ENCODE measurements around the gene KLF16. TPM values are rescaled to one million over a fixed set of nuclear protein-coding genes. Genes with fewer than 3 reads are reported as not detected.

Gene KLF16
- total and polyA plus RNA-seq, 2 experiments from 2014 or later = 4.6 to 11.0 TPM

DNA sequence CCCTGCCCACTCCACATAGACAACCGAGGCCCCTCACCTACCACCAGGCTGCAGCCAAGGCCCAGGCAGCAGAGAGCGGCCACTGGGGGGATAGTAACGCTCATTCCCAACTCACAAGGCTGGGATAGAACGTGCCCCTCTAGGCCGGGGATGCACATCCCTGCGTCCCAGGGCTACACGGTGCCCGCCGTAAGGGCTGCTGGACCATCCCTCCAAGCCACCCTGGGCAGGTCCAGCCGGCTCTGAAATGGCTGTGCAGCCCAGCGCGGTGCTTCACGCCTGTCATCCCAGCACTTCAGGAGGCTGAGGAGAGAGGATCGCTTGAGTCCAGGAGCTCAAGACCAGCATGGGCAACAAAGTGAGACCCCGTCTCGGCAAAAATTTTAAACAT lies 18.3 kb downstream of the KLF16 start:
- no peaks in the 10 kb centered on the region for H4K20me1 ChIP-seq (ENCODE audit: insufficient read depth)

DNA sequence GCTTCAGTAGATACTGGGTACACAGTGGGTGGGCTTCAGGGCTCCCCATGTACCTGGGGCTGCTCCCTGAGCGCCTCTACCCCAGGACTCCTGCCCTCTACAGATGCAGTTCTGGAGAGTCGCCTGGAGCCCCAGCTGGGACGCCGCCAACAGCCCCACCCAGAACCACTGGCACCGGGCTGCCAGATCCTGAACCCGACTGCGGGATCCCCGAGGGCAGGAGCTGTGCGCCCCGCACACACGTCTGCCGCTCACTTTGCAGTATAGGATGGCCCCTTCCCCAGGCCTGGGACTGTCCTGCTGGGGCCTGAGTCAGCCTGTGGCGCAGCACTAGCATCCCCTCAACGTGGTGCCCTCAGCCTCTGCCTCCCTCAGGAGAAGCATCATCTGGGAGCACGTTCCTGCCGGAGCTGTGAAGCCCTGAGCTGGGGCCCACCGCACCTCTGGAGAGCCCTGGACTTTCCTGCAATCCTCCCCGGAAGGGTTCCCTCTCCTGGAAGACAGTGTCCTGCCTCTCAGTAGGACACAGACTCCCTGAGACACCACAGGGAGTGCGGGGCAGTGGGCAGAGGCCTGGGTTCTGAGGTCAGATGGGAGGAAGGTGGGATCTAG lies 18.8 kb downstream of the KLF16 start:
- H2AFZ ChIP-seq = no peak overlapping the region
- no peak overlapping the region for H3K9ac ChIP-seq
- no peaks in the 10 kb centered on the region for H3K27me3 ChIP-seq (replicated peaks; ENCODE audit: insufficient read depth)
- no peaks in the 10 kb centered on the region for H3K36me3 ChIP-seq (ENCODE audit: low read depth)
- no peaks in the 10 kb centered on the region for H4K20me1 ChIP-seq (ENCODE audit: insufficient read depth)
- DNase-seq = peak; percentile 36
- in situ Hi-C loops (cut with MboI) = no loop called here
- no peak overlapping the region for H3K4me3 ChIP-seq
- peaks cover 6% of the 10 kb centered on the region; the same call in 1 of the 2 replicates for H3F3A ChIP-seq (ENCODE audit: insufficient read depth)
- TF ChIP-seq EZH2phosphoT487 (IDR thresholded peaks at IDR 0.05; ENCODE audit: insufficient read depth, low read depth) (no peak), EZH2 (IDR thresholded peaks at IDR 0.05; ENCODE audit: insufficient read depth, poor library complexity, severe bottlenecking) (no peak)
- H3K27ac ChIP-seq = no peak overlapping the region
- H3K9me3 ChIP-seq (ENCODE audit: low read depth) = no peaks in the 10 kb centered on the region
- peaks cover 93% of the 10 kb centered on the region for H3K79me2 ChIP-seq (ENCODE audit: insufficient read depth)
- H3K4me2 ChIP-seq (ENCODE audit: unreplicated experiment) = no peak overlapping the region
- H3K4me1 ChIP-seq (ENCODE audit: insufficient read depth) = peaks cover 9% of the 10 kb centered on the region
- WGBS, 2 experiments (ENCODE audit: low coverage in 1 of 2, low lambda C conversion rate in 2 of 2, missing lambda C conversion rate in 2 of 2) = 64 to 66% methylated on average over 16 to 19 of the region's 19 CpGs
- no peaks in the 10 kb centered on the region for H3K9me2 ChIP-seq (ENCODE audit: insufficient read depth)

More for the DNA sequence above, 18.3 kb downstream of the KLF16 start:
- in situ Hi-C loops (cut with MboI) = no loop called here
- Histone ChIP-seq H3K4me1 (ENCODE audit: insufficient read depth) (peaks cover 9% of the 10 kb centered on the region), H3K36me3 (ENCODE audit: low read depth) (no peaks in the 10 kb centered on the region), H3K79me2 (ENCODE audit: insufficient read depth) (peaks cover 88% of the 10 kb centered on the region), H3K27ac (no peak overlapping the region), H3F3A (ENCODE audit: insufficient read depth) (peaks cover 11% of the 10 kb centered on the region; the same call in 1 of the 2 replicates), H3K4me3 (no peak overlapping the region), H2AFZ (no peak overlapping the region), H3K4me2 (ENCODE audit: unreplicated experiment) (no peak overlapping the region), H3K27me3 (replicated peaks; ENCODE audit: insufficient read depth) (no peaks in the 10 kb centered on the region), H3K9me3 (ENCODE audit: low read depth) (no peaks in the 10 kb centered on the region), H3K9me2 (ENCODE audit: insufficient read depth) (no peaks in the 10 kb centered on the region), H3K9ac (no peak overlapping the region)
- WGBS, 2 experiments (ENCODE audit: low coverage in 1 of 2, low lambda C conversion rate in 2 of 2, missing lambda C conversion rate in 2 of 2) = 76 to 79% methylated on average over 15 to 16 of the region's 16 CpGs
- no peak for DNase-seq
- TF ChIP-seq EZH2 (IDR thresholded peaks at IDR 0.05; ENCODE audit: insufficient read depth, poor library complexity, severe bottlenecking) (no peak), EZH2phosphoT487 (IDR thresholded peaks at IDR 0.05; ENCODE audit: insufficient read depth, low read depth) (no peak)

DNA sequence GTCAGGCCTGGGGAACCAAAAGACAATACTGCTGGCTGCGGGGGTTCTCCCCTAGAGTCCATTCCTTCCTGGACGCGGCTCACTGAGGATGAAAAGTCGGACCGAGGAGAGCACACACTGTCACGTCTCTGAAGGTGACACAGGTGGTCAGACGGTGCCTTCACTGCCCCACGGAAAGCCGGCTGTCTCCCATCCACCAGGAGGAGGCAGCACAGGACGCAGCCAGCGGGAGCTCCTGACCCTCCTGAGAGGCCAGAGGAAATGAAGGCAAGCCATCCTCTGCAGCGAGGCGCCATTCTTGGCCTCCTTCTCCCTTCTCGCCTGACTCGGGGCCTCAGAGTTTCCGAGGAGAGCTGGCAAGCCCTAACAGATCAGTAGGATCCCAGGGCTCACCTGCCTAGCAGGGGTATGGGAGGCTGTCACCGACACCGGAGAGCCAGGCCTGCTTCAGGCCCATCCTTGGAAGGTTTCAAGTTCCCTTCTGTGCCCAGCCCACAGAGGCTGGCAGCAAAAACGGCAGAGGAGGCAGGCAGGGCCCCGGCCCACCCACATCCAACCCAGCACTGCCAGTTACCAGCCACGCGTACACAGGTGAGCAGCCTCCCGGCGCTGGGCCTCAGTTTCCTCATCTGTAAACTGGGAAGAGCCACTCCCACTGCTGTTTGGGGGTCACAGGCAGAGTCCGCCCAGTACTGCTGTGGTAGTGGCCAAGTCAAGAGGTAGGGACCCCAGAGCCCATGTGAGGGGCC lies 19.6 kb downstream of the KLF16 start:
- TF ChIP-seq EZH2phosphoT487 (IDR thresholded peaks at IDR 0.05; ENCODE audit: insufficient read depth, low read depth) = no peak
- TF ChIP-seq EZH2 (IDR thresholded peaks at IDR 0.05; ENCODE audit: insufficient read depth, poor library complexity, severe bottlenecking) = no peak
- no peak overlapping the region for H3K4me3 ChIP-seq
- H3K9ac ChIP-seq = no peak overlapping the region
- H4K20me1 ChIP-seq (ENCODE audit: insufficient read depth) = no peaks in the 10 kb centered on the region
- no peaks in the 10 kb centered on the region for H3F3A ChIP-seq (ENCODE audit: insufficient read depth)
- in situ Hi-C loops (cut with MboI) = no loop called here
- DNase-seq = peak; percentile 34
- no peaks in the 10 kb centered on the region for H3K9me2 ChIP-seq (ENCODE audit: insufficient read depth)
- H3K27me3 ChIP-seq (replicated peaks; ENCODE audit: insufficient read depth) = no peaks in the 10 kb centered on the region
- H3K27ac ChIP-seq = no peak overlapping the region
- H3K4me1 ChIP-seq (ENCODE audit: insufficient read depth) = peaks cover 9% of the 10 kb centered on the region
- H3K4me2 ChIP-seq (ENCODE audit: unreplicated experiment) = no peak overlapping the region
- H3K36me3 ChIP-seq (ENCODE audit: low read depth) = no peaks in the 10 kb centered on the region
- 75 to 76% methylated on average over 25 of the region's 25 CpGs for WGBS, 2 experiments (ENCODE audit: low coverage in 1 of 2, low lambda C conversion rate in 2 of 2, missing lambda C conversion rate in 2 of 2)
- no peak overlapping the region for H2AFZ ChIP-seq
- no peaks in the 10 kb centered on the region for H3K9me3 ChIP-seq (ENCODE audit: low read depth)
- peaks cover 94% of the 10 kb centered on the region for H3K79me2 ChIP-seq (ENCODE audit: insufficient read depth)

GRCh38 chr19:1843116-1843515 lies 20.3 kb downstream of the KLF16 start:
- H3K4me3 ChIP-seq = no peak overlapping the region
- H3K9ac ChIP-seq = no peak overlapping the region
- peaks cover 100% of the 10 kb centered on the region for H3K79me2 ChIP-seq (ENCODE audit: insufficient read depth)
- 80 to 86% methylated on average over 13 to 18 of the region's 22 CpGs for WGBS, 2 experiments (ENCODE audit: low coverage in 1 of 2, low lambda C conversion rate in 2 of 2, missing lambda C conversion rate in 2 of 2)
- H4K20me1 ChIP-seq (ENCODE audit: insufficient read depth) = no peaks in the 10 kb centered on the region
- H3K4me2 ChIP-seq (ENCODE audit: unreplicated experiment) = no peak overlapping the region
- no peak overlapping the region for H3K27ac ChIP-seq
- H2AFZ ChIP-seq = no peak overlapping the region
- in situ Hi-C loops (cut with MboI) = no loop called here
- peaks cover 9% of the 10 kb centered on the region for H3K4me1 ChIP-seq (ENCODE audit: insufficient read depth)
- DNase-seq = no peak
- no peaks in the 10 kb centered on the region for H3K9me2 ChIP-seq (ENCODE audit: insufficient read depth)
- no peaks in the 10 kb centered on the region for H3K9me3 ChIP-seq (ENCODE audit: low read depth)
- no peak for TF ChIP-seq EZH2phosphoT487 (IDR thresholded peaks at IDR 0.05; ENCODE audit: insufficient read depth, low read depth)
- TF ChIP-seq EZH2 (IDR thresholded peaks at IDR 0.05; ENCODE audit: insufficient read depth, poor library complexity, severe bottlenecking) = no peak
- no peaks in the 10 kb centered on the region for H3K27me3 ChIP-seq (replicated peaks; ENCODE audit: insufficient read depth)
- H3K36me3 ChIP-seq (ENCODE audit: low read depth) = no peaks in the 10 kb centered on the region
- H3F3A ChIP-seq (ENCODE audit: insufficient read depth) = no peaks in the 10 kb centered on the region

Measured in GM23248 (cell line).